ENCODE data around the gene CD44.

- TF ChIP-seq CTCF (IDR thresholded peaks at IDR 0.05 in 8 of 11, conservative IDR thresholded peaks at IDR 0.05 in 3 of 11): peak; percentile 43 to 88 (median 83)
- TF ChIP-seq POLR2A (IDR thresholded peaks at IDR 0.05): no peak
Observed at GRCh38 chr11:35237860-35238715, 99.1 kb downstream of the CD44 start.
